ENCODE measurements around the gene STX1A. TPM values are rescaled to one million over a fixed set of nuclear protein-coding genes. Genes with fewer than 3 reads are reported as not detected.
A peak's percentile ranks its signal among the peaks of the same experiment; 100 is the strongest.
"Not testable (repeated sequence)": the region's sequence is repeated elsewhere in the genome, so short reads cannot be mapped to it uniquely, and the experiment has no call there.

The STX1A gene
- polyA plus RNA-seq, 4 donors = 8.5 to 13.5 (median 11.1) TPM

- not testable (repeated sequence) for DNase-seq (ENCODE audit: low read depth in 4 of 4, low spot score in 2 of 4)
These were observed 6.2 kb downstream of the STX1A start for GRCh38 chr7:73713319-73713718.

GRCh38 chr7:73712773-73713172, 6.7 kb downstream of the STX1A start:
- no peak for DNase-seq (ENCODE audit: low read depth in 4 of 4, low spot score in 2 of 4)

- DNase-seq (ENCODE audit: low read depth in 4 of 4, low spot score in 2 of 4) = no peak
These were observed 10.4 kb downstream of the STX1A start for GRCh38 chr7:73708961-73709549.

- no peak for DNase-seq (ENCODE audit: low read depth in 4 of 4, low spot score in 2 of 4)
These were observed 12.3 kb downstream of the STX1A start for GRCh38 chr7:73707045-73707631.

- DNase-seq (ENCODE audit: low read depth in 4 of 4, low spot score in 2 of 4) = no peak
These were observed 13.1 kb downstream of the STX1A start for GRCh38 chr7:73706126-73707044.

GRCh38 chr7:73705551-73705920, 13.9 kb downstream of the STX1A start:
- no peak for DNase-seq (ENCODE audit: low read depth in 4 of 4, low spot score in 2 of 4)

GRCh38 chr7:73704640-73705550, 14.6 kb downstream of the STX1A start:
- no peak for DNase-seq (ENCODE audit: low read depth in 4 of 4, low spot score in 2 of 4)

- DNase-seq (ENCODE audit: low read depth in 4 of 4, low spot score in 2 of 4) = peak in 1 of 4 donors; percentile 51
These were observed 15.5 kb downstream of the STX1A start for GRCh38 chr7:73703757-73704639.

- no peak for DNase-seq (ENCODE audit: low read depth in 4 of 4, low spot score in 2 of 4)
These were observed 16.2 kb downstream of the STX1A start for GRCh38 chr7:73703225-73703624.

- no peak for DNase-seq (ENCODE audit: low read depth in 4 of 4, low spot score in 2 of 4)
These were observed 16.8 kb downstream of the STX1A start for GRCh38 chr7:73702665-73703064.

GRCh38 chr7:73702226-73702625, 17.2 kb downstream of the STX1A start:
- no peak for DNase-seq (ENCODE audit: low read depth in 4 of 4, low spot score in 2 of 4)

- no peak for DNase-seq (ENCODE audit: low read depth in 4 of 4, low spot score in 2 of 4)
These were observed 18.0 kb downstream of the STX1A start for GRCh38 chr7:73701357-73701995.

- no peak for DNase-seq (ENCODE audit: low read depth in 4 of 4, low spot score in 2 of 4)
These were observed 18.8 kb downstream of the STX1A start for GRCh38 chr7:73700581-73701134.

GRCh38 chr7:73700069-73700423, 19.4 kb downstream of the STX1A start:
- no peak for DNase-seq (ENCODE audit: low read depth in 4 of 4, low spot score in 2 of 4)

GRCh38 chr7:73699370-73700068, 19.9 kb downstream of the STX1A start:
- DNase-seq (ENCODE audit: low read depth in 4 of 4, low spot score in 2 of 4) = no peak

GRCh38 chr7:73698410-73698809, 21.1 kb downstream of the STX1A start:
- no peak for DNase-seq (ENCODE audit: low read depth in 4 of 4, low spot score in 2 of 4)

GRCh38 chr7:73696372-73696771, 23.1 kb downstream of the STX1A start:
- no peak for DNase-seq (ENCODE audit: low read depth in 4 of 4, low spot score in 2 of 4)

GRCh38 chr7:73690646-73691045, 28.8 kb downstream of the STX1A start:
- DNase-seq (ENCODE audit: low read depth in 4 of 4, low spot score in 2 of 4) = no peak

Measured in left renal cortex interstitium (tissue), 4 donors.